Fibroblast of the aortic adventitia (primary cell): ENCODE measurements around the gene SNX10. TPM values are rescaled to one million over a fixed set of nuclear protein-coding genes. Genes with fewer than 3 reads are reported as not detected.

Source experiments
- DNase-seq: peaks from one replicate; pipeline ENCODE4 v3.0.0-alpha.2; 2010; ENCODE audit warnings: low read depth
- H3K4me3 ChIP-seq: 2 replicates; pipeline ENCODE4 v1.5.1; 2011; ENCODE audit warnings: low read depth, mild to moderate bottlenecking, control low read depth, low read length, moderate library complexity
- CTCF ChIP-seq: IDR thresholded peaks from 2 replicates; pipeline ENCODE4 v1.5.1; 2011; ENCODE audit warnings: mild to moderate bottlenecking, low read length, control low read depth, inconsistent platforms; ENCODE audit not compliant: insufficient read depth
- total RNA-seq: library from RNA; depleted of rRNA; stranded (reverse); fragments of >200 nt; gene quantifications from 2 replicates; pipeline ENCODE4 v1.2.3, GENCODE V29; 2012; ENCODE audit warnings: low replicate concordance

Gene SNX10
- total RNA-seq, 1 donor = 0.09 TPM

- no peak for TF ChIP-seq CTCF
- DNase-seq = no peak
- H3K4me3 ChIP-seq = no peak overlapping the region
These were observed 88.0 kb downstream of the SNX10 start for GRCh38 chr7:26379711-26380110.

GRCh38 chr7:26381476-26382353 is 90.1 kb downstream of the SNX10 start:
- no peak for DNase-seq
- no peak for TF ChIP-seq CTCF
- H3K4me3 ChIP-seq = no peak overlapping the region

GRCh38 chr7:26385240-26385639 is 93.6 kb downstream of the SNX10 start:
- DNase-seq = no peak
- no peak for TF ChIP-seq CTCF
- H3K4me3 ChIP-seq = no peak overlapping the region

- no peak for TF ChIP-seq CTCF
- H3K4me3 ChIP-seq = no peak overlapping the region
- no peak for DNase-seq
These were observed 96.1 kb downstream of the SNX10 start for GRCh38 chr7:26387731-26388130.

- TF ChIP-seq CTCF = no peak
- no peak for DNase-seq
- H3K4me3 ChIP-seq = no peak overlapping the region
These were observed 96.6 kb downstream of the SNX10 start for GRCh38 chr7:26388256-26388655.

GRCh38 chr7:26390016-26390415 is 98.4 kb downstream of the SNX10 start:
- no peak overlapping the region for H3K4me3 ChIP-seq
- no peak for TF ChIP-seq CTCF
- no peak for DNase-seq
